ENCODE results near the gene FOXB1. TPM values are rescaled to one million over a fixed set of nuclear protein-coding genes. Genes with fewer than 3 reads are reported as not detected.

The FOXB1 gene
- total and polyA plus RNA-seq, 2 of the 13 experiments (the other 11 are each of a cell fraction or from before 2014, with no cell fraction given) = not detected

GRCh38 chr15:60010858-60011257, 6.7 kb downstream of the FOXB1 start:
- no peak overlapping the region for H3K4me2 ChIP-seq (ENCODE audit: low read depth, low read length)
- H3K27ac ChIP-seq (ENCODE audit: extremely low read length, insufficient read depth, low read length) = no peak overlapping the region
- no TSS peak for BruUV-seq (replicated peaks)
- WGBS (ENCODE audit: low lambda C conversion rate) = 0% methylated on average over 2 of the region's 2 CpGs
- no peaks in the 10 kb centered on the region for H4K20me1 ChIP-seq (ENCODE audit: insufficient read depth, low read length)
- no peak for FAIRE-seq
- H3K79me2 ChIP-seq (ENCODE audit: insufficient read depth, low read length) = no peaks in the 10 kb centered on the region
- H3K4me3 ChIP-seq (replicated peaks in 1 of 3; ENCODE audit: insufficient read depth in 1 of 3, low read depth in 2 of 3, low read length in 3 of 3) = no peak overlapping the region
- CTCF ChIA-PET (ENCODE audit: low intra/inter-chr PET ratio, low total read pairs) = no interaction called here
- no peak overlapping the region for H3K9ac ChIP-seq (ENCODE audit: insufficient read depth, low read depth, low read length)
- H2AFZ ChIP-seq (ENCODE audit: low read length) = no peak overlapping the region
- intact Hi-C loops (cut with micrococcal nuclease; ENCODE audit: unreplicated experiment) (no loop called here), in situ Hi-C loops (cut with HindIII; ENCODE audit: extremely low pct_ligation_motif_present, low pct_unique_long_range_greater_than_20kb) (no loop called here)
- H3K4me1 ChIP-seq (ENCODE audit: insufficient read depth, low read length) = 0 out of 2 replicates have a peak, but pooled peaks cover 5% of the 10 kb centered on the region
- H3K36me3 ChIP-seq (replicated peaks in 1 of 2; ENCODE audit: control insufficient read depth in 1 of 2, insufficient read depth in 2 of 2, low read length in 2 of 2) = no peaks in the 10 kb centered on the region
- ATAC-seq = no peak
- H3K9me3 ChIP-seq (ENCODE audit: low read length) = no peaks in the 10 kb centered on the region
- POLR2A ChIA-PET = no interaction called here
- peaks cover 0 to 35% of the 10 kb centered on the region in 2 experiments; a peak in 2 of 5 replicates for H3K27me3 ChIP-seq (ENCODE audit: control insufficient read depth in 1 of 2, insufficient read depth in 2 of 2, low read length in 2 of 2)
- no peak for DNase-seq (ENCODE audit: low spot score)
- TF ChIP-seq ZNF318 (CRISPR knock-in tag; IDR thresholded peaks at IDR 0.05) = no peak
- no peak for TF ChIP-seq ZNF362 (CRISPR knock-in tag; IDR thresholded peaks at IDR 0.05; ENCODE audit: borderline replicate concordance)
- TF ChIP-seq MXD1 (CRISPR knock-in tag; IDR thresholded peaks at IDR 0.05) = no peak
- no peak for TF ChIP-seq ARID4A (CRISPR knock-in tag; IDR thresholded peaks at IDR 0.05; ENCODE audit: borderline replicate concordance)
- no peak for TF ChIP-seq ZNF230 (CRISPR knock-in tag; IDR thresholded peaks at IDR 0.05)
